Stimulated activated CD4-positive, alpha-beta T cell treated with anti-CD3 and anti-CD28 coated beads, Interleukin-4, amount 100 ng/mL, for 1 hour (primary cell): ENCODE measurements around the gene SLC2A13.
"Not testable (repeated sequence)": the region's sequence is repeated elsewhere in the genome, so short reads cannot be mapped to it uniquely, and the experiment has no call there.

Source experiments
- DNase-seq: peaks from one replicate; pipeline ENCODE4 v3.0.0-alpha.2; 2020

The SLC2A13 gene

GRCh38 chr12:39922598-39922997, 183.3 kb downstream of the SLC2A13 start:
- DNase-seq, result not testable (repeated sequence)

- DNase-seq, result no peak
Measured at GRCh38 chr12:39920647-39921046, 185.2 kb downstream of the SLC2A13 start.

GRCh38 chr12:39920222-39920621, 185.7 kb downstream of the SLC2A13 start:
- no peak for DNase-seq

GRCh38 chr12:39919790-39920189, 186.1 kb downstream of the SLC2A13 start:
- no peak for DNase-seq

- DNase-seq, result no peak
Measured at GRCh38 chr12:39915249-39915648, 190.6 kb downstream of the SLC2A13 start.

- no peak for DNase-seq
Measured at GRCh38 chr12:39912211-39912980, 193.5 kb downstream of the SLC2A13 start.

- DNase-seq, result no peak
Measured at GRCh38 chr12:39906237-39906636, 199.6 kb downstream of the SLC2A13 start.

- no peak for DNase-seq
Measured at GRCh38 chr12:39905152-39905551, 200.7 kb downstream of the SLC2A13 start.

GRCh38 chr12:39902821-39903220, 203.1 kb downstream of the SLC2A13 start:
- DNase-seq, result no peak

GRCh38 chr12:39897315-39897714, 208.6 kb downstream of the SLC2A13 start:
- no peak for DNase-seq

GRCh38 chr12:39893388-39893787, 212.5 kb downstream of the SLC2A13 start:
- not testable (repeated sequence) for DNase-seq

GRCh38 chr12:39892146-39892545, 213.7 kb downstream of the SLC2A13 start:
- no peak for DNase-seq

- no peak for DNase-seq
Measured at GRCh38 chr12:39887856-39888255, 218.0 kb downstream of the SLC2A13 start.

- DNase-seq, result no peak
Measured at GRCh38 chr12:39886106-39886505, 219.8 kb downstream of the SLC2A13 start.

- no peak for DNase-seq
Measured at GRCh38 chr12:39884616-39885125, 221.2 kb downstream of the SLC2A13 start.

GRCh38 chr12:39883411-39883810, 222.5 kb downstream of the SLC2A13 start:
- DNase-seq, result no peak

GRCh38 chr12:39878753-39879152, 227.1 kb downstream of the SLC2A13 start:
- DNase-seq, result no peak

- DNase-seq, result no peak
Measured at GRCh38 chr12:39875721-39876120, 230.2 kb downstream of the SLC2A13 start.

GRCh38 chr12:39874785-39875184, 231.1 kb downstream of the SLC2A13 start:
- DNase-seq, result no peak

- DNase-seq, result no peak
Measured at GRCh38 chr12:39873065-39873464, 232.8 kb downstream of the SLC2A13 start.

- no peak for DNase-seq
Measured at GRCh38 chr12:39872425-39872824, 233.5 kb downstream of the SLC2A13 start.

- no peak for DNase-seq
Measured at GRCh38 chr12:39868328-39868725, 237.6 kb downstream of the SLC2A13 start.

- no peak for DNase-seq
Measured at GRCh38 chr12:39867631-39868327, 238.1 kb downstream of the SLC2A13 start.

- DNase-seq, result no peak
Measured at GRCh38 chr12:39866135-39866534, 239.7 kb downstream of the SLC2A13 start.
